NCI-H1436 treated with DMSO at 0.1 percent for 48 hours (cell line): Measurements from ENCODE around the gene DLG2.
"Not testable (repeated sequence)": the region's sequence is repeated elsewhere in the genome, so short reads cannot be mapped to it uniquely, and the experiment has no call there.

ENCODE experiments used
- DNase-seq: peaks from one replicate; lab custom pipeline; 2025; lab: John Stamatoyannopoulos, UW

The DLG2 gene

DNA sequence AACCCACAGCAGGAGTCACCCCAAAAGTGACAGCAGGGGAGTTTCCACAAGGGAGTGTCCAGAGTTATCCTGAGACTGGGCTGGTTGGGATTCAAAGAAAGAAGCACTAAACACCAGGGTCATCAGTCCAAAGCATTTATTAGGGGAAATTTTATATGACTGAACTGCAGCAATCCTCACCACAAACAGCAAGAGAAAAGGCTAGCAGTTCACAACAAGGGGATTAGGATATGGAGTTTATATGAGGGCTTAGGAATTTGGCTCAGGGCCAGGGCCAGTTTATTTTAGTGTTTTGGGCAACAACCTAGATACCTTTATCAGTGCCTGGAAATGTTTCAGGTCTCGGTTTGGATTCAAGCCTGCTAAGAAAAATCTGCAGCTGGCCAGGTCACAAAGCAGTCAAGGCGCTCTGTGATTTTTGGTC is 16.1 kb upstream of the DLG2 start:
- DNase-seq = no peak

DNA sequence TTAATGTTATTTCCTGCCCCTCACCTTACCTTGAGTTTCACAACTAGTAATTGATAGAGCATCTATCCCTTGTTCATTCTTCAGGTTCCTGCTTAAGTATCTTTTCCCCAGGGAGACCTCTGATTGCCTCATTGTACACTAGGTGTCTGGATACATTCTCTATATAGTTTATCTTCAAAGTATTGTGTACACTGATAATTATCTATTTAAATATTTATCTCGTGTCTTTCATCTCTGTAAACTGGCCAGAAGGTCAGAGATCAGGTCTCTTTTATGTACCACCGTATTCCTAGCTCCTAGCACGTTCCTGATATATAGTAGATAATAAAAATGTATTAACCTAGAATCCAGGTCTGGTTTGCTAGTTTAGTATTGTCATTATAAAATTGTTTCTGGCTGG is 7.6 kb upstream of the DLG2 start:
- DNase-seq = no peak

DNA sequence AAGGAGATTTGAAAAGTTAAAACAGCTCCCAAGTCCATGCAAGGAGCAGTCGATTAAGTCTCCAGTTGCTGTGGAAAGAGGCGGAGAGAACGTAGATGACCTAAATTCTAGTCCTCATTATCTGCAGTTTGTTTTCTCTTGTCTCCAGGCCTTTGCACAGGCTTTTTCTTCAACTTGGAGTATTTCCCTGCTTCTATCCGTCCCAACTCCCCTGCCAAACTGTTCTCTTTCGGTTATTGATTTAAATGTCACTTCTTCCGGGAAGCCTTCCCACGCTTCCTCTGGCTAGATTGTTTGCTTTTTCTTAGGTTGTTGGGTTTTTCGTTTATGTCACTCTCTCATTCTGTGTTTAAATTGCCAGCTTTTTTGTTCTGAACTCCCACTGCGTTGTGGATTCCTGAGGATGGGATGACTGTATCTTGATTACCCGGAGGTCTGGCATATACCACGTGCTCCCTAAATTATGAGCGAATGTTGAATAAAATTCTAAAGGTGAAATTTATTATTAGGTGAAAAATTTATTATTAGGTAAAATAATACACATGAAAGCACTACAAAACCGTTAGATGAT is 1.7 kb upstream of the DLG2 start:
- no peak for DNase-seq

DNA sequence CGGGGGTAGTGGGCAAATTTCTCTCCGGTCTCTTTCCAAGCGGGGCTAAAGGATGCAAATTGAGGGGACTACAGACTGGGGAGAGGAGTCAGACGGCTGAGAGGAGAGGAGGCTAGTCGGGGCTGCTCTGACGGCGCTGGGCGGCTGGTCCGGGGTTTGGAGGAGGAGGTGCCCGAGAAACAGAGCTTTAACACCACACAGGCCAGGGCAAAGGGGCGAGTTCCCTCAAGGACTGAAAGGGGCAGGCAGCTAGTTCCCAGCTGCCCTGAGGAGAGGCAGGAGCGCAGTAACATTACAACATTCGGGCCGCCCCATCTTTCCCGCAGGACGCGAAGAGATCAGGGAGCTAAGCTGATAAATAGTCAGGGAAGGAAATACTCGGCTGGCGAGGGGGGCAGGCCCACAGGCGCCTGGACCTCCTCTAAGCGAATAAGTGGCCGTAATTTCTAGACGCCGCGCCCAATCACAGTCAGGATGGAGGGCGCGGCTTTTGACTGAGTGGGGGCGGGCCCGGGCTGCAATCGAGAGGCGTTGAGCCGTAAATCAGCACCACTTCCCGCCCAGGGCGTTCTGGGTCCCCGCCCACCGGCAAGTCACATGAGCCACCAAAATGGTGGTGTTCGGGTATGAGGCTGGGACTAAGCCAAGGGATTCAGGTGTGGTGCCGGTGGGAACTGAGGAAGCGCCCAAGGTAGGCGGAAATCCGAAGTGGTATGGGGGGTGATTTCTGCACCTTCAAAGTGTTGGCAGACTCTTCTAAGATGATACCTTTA is 1.0 kb upstream of the DLG2 start, which contains the start of gene TMEM126B:
TSS of gene TMEM126B (plus strand) at position 596 of the 773 bp plus-strand sequence. CDS start at position 611, 15 bp downstream.
- peak; percentile 86 for DNase-seq

DNA sequence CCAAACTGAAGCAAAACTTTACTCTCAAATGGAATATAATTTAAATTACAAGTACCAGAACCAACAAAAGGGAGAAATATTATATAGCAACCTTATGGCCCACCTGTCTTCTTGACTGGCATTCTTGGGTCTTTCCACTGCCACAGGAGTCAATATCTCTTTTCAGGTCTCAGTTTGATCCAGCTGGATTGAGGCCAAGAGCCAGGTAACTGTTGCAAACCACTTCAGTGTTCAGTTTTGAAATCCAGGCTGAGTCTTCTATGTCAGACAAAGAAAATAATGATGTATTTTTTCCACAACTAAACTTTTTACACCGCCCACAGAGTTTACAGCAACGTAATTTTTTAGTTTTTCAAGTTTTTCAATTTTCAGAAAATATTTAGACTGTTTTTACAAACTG is 648 bp downstream of the DLG2 start:
- no peak for DNase-seq

- no peak for DNase-seq
Observed at GRCh38 chr11:85620256-85620655, 6.9 kb downstream of the DLG2 start.

GRCh38 chr11:85619499-85619898 is 7.6 kb downstream of the DLG2 start:
- DNase-seq = no peak

DNA sequence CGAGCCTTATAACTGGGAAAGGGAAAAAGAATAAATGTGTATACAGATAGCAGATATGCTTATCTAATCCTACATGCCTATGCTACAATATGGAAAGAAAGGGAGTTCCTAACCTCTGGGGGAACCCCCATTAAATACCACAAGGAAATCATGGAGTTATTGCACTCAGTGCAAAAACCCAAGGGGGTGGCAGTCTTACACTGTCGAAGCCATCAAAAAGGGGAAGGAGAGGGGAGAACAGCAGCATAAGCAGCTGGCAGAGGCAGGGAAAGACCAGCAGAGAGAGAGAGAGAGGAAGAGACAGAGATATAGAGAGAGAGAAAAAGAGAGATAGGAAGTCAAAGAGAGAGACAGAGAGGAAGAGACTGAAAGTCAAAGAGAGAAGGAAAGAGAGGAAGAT is 15.5 kb downstream of the DLG2 start:
- DNase-seq = not testable (repeated sequence)

DNA sequence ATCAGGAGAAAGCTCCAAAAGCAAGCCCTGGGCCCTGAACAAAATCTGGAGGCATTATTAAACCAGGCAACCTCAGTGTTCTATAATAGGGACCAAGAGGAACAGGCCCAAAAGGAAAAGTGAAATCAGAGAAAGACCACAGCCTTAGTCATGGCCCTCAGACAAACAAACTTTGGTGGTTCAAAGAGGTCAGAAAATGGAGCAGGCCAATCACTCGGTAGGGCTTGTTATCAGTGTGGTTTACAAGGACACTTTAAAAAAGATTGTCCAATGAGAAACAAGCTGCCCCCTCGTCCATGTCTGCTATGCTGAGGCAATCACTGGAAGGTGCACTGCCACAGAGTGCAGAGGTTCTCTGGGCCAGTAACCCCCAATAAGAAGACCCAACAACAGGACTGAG is 17.9 kb downstream of the DLG2 start:
- DNase-seq = not testable (repeated sequence)

GRCh38 chr11:85608621-85609020 is 18.5 kb downstream of the DLG2 start:
- DNase-seq = not testable (repeated sequence)

GRCh38 chr11:85606237-85606636 is 20.9 kb downstream of the DLG2 start:
- not testable (repeated sequence) for DNase-seq

DNA sequence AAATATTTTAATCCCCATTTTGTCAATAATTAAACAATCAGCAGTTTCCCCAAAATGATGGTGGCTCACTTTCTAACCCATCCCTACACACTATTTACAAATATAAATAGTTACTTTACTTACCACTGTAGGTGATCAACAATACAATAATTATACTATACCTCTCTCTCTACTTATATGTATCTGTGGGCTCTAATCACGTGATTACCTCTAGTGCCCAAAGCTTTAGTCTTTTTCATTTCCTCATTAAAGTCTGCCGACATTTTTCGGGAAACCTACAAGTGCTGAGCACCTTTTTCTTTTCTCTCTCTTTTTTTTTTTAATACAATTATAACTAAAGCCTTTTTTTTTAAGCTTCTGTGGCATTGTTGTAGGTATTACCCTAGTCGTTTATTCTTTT is 23.9 kb downstream of the DLG2 start:
- no peak for DNase-seq

DNA sequence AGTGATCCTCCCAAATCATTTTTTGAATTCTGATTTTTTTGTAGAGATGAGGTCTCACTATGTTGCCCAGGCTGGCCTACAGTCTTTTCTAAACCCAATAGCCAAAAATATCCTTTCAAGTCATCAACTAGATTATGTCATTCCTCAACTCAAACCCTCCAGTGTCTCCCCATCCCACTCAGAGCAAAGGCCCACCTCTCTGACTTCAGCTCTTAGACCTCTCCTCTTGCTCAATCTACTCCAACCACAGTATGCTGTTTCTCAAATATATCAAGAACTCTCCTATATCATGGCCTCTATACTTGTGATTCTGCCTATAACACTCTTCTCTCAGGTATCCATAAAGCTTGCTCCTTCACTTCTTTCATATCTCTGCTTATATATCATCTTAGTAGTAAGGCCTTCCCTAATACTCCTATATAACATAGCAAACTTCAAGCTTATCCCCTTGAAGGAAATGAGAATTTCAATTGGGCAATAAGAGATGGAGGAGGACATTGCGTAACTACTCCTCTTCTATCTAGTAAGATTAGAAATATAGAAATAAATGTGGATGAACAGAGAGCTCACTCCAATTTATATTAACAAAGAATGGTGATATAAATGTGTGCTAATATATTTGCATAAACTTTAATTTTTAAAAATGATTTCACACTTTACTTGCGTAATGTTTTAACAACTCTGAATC is 24.5 kb downstream of the DLG2 start:
- DNase-seq = no peak

DNA sequence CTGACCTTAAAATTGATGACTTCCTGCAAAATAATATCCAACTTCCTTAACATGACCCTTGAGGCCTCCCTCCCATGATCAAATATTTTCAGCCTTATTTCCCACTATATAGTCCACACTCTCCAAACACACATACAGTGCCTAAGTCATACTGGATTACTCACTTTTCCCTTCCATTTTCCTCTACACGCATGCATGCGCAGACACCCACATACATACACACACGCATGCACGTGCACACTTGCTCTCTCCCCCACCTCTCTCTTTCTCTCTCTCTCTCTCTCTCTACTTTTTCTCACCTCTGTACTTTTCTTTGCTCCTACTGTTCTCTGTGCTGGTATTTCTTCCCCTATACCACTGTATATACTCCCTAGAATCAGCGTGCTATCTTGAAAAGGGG is 28.1 kb downstream of the DLG2 start:
- DNase-seq = no peak

GRCh38 chr11:85596886-85597285 is 30.3 kb downstream of the DLG2 start:
- DNase-seq = no peak

GRCh38 chr11:85595285-85595884 is 31.8 kb downstream of the DLG2 start:
- DNase-seq = no peak

GRCh38 chr11:85590848-85591483 is 36.2 kb downstream of the DLG2 start:
- no peak for DNase-seq

DNA sequence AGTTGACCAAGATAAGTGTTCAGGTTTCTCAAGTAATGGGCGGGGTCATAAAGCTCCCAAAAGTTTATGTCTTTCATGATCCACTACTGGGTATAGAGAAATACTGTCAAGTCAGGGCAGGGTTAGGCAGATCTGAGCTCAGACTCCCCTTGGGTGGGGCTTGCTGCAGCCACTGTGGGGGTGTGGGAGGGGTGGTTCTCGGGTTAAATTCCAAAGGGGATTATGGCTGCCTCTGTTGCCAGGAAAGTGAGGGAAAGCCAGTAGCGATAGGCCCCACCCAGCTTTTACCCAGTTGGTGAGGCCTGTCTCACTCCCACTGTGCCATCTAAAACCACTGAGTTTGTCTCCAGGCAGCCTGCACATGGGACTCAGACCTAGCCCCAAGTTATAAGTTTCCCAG is 37.8 kb downstream of the DLG2 start:
- DNase-seq = no peak

DNA sequence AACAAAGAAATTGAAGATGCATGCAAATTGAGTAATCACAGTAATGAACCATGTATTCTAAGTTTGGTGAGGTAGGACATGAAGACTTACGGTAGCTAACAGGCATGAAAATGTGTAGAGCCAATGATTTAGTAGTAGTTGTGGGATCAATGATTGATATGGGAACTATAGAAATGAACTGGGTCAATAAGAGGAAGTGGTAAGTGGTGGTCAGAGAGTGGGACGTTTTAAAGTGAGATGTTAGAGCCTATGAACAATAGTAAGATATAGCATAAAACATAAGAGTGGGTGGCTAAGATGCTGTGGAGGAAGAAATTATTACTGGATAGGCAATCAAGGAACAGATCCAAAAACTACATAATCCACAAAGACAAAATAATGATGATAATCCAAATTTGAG is 45.0 kb downstream of the DLG2 start:
- DNase-seq = no peak

- DNase-seq = no peak
Observed at GRCh38 chr11:85575388-85575787, 51.8 kb downstream of the DLG2 start.

- DNase-seq = no peak
Observed at GRCh38 chr11:85572056-85572455, 55.1 kb downstream of the DLG2 start.

DNA sequence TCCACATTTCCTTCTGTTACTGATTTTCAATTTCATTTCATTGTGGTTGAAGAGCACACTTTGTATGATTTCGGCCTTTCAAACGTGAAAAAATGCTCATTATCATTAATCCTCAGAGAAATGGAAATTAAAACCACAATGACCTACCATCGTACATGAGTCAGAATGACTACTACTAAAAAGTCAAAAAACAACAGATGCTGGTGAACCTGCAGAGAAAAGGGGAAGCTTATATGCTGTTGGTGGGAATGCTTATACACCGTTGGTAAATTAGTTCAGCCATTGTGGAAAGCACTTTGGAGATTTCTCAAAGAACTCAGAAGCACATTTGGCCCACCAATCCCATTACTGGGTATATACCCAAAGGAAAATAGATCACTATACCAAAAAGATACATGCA is 57.6 kb downstream of the DLG2 start:
- no peak for DNase-seq
